HG02678 (cell line): ENCODE data around the gene FMO3.

Source experiments
- ATAC-seq: cut with Tn5 transposase; IDR thresholded peaks from one replicate; pipeline ENCODE4 v1.9.1; 2021; ENCODE audit warnings: mild to moderate bottlenecking, moderate library complexity; ENCODE audit not compliant: unreplicated experiment

The FMO3 gene

GRCh38 chr1:171155484-171155883, 64.8 kb downstream of the FMO3 start:
- no peak for ATAC-seq

- ATAC-seq: no peak
These were observed 67.4 kb downstream of the FMO3 start for GRCh38 chr1:171158096-171158495.

GRCh38 chr1:171158551-171158950, 67.8 kb downstream of the FMO3 start:
- no peak for ATAC-seq

DNA sequence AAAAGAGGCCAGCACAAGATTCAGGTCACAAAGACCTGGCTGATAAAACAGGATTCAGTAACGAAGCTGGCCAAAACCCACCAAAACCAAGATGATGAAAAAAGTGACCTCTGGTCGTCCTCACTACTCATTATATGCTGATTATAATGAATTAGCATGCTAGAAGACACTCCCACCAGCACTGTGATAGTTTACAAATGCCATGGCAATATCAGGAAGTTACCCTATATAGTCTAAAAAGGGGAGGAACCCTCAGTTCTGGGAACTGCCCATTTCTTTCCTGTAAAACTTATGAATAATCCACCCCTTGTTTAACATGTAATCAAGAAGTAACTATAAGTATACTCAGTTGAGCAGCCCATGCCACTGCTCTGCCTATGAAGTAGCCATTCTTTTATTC, 68.4 kb downstream of the FMO3 start:
- ATAC-seq: no peak

DNA sequence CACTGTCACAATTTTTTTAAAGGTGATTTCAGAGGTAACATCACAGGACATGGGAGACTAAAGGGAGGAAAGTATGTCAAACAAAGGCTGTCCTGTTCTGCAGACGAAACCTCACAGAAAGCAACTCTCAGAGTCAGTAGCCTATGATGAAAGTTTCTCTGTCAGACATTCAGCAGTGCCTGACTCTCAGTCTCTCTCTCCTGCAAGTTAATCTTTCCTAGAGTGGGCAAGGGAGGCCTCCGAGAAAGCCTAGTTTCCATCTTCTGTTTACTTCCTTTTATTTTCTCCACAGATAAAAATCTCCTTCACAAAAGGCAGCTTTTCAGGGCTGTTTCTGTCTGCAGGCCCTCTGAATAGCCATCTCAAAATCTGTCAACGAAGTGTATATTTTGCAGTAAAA, 69.5 kb downstream of the FMO3 start:
- no peak for ATAC-seq

- ATAC-seq: no peak
These were observed 70.1 kb downstream of the FMO3 start for GRCh38 chr1:171160639-171161354.

DNA sequence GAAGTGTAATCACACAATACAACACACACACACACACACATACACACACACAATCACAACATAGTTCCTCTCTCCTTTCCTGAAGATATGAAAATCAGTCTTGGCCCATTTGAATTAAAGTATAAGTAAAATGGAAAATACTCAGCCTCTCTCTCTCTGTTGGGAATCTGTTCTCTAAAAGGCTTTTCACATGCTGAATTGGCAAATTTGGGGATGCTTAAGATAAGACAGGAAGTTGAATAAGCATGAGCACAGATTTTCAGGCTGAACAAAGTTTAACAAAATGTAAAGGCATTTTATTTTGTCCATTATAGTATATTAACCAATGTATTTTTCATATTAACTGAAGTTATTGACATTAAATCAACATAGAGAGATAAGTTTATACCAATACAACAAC, 70.7 kb downstream of the FMO3 start:
- ATAC-seq: no peak

DNA sequence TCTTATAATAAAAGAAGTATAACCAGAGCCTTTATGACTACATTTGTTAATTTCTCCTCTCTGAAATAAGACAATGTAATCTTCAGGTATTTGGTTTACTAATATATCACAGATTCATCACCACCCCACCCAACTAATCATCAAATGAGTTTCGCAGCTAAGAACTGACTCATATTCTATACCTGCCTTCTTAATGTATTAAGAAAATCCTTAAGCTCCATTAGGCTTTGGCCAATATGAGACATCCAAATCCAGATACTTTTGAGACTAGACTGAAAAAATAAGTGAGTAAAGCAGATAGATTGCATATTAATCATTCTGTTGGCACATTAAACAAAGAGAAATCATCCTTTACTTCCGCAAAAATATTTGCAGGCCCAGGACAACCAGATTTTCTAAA, 75.7 kb downstream of the FMO3 start:
- ATAC-seq: no peak
